ENCODE data around the gene TMEM19. TPM values are rescaled to one million over a fixed set of nuclear protein-coding genes. Genes with fewer than 3 reads are reported as not detected.

Gene TMEM19
- total RNA-seq, 1 experiment from 2014 or later: 46.9 TPM

Small RNA genes within 50 kb of the gene (small RNA-seq; reads per million reads assigned to genes)
- 0 to 0.02 reads per million in 2 experiments for gene RF00560

Other genes starting within 250 kb of the TMEM19 start
- gene LGR5, start 246.3 kb upstream of the TMEM19 start, total RNA-seq (2014; rRNA removed; shearing (Covaris generic)): not detected in 2 replicates
- gene ZFC3H1, start 22.2 kb upstream of the TMEM19 start, total RNA-seq (2014; rRNA removed; shearing (Covaris generic)): 25.9 and 38.4 TPM in 2 replicates
- 9.7 and 11.8 TPM in 2 replicates for gene THAP2, start 21.8 kb upstream of the TMEM19 start, total RNA-seq (2014; rRNA removed; shearing (Covaris generic))
- 33.5 and 45.2 TPM in 2 replicates for gene RAB21, start 68.8 kb downstream of the TMEM19 start, total RNA-seq (2014; rRNA removed; shearing (Covaris generic))
- gene TBC1D15, start 153.7 kb downstream of the TMEM19 start, total RNA-seq (2014; rRNA removed; shearing (Covaris generic)): 22.5 and 24.6 TPM in 2 replicates